GM10847 (cell line): ENCODE data around the gene ZMYND8.

ENCODE experiments used
- POLR2A ChIP-seq: IDR thresholded peaks from 2 replicates; pipeline ENCODE4 v1.6.1; 2011; ENCODE audit not compliant: insufficient read length; ENCODE audit errors: extremely low read depth

Gene ZMYND8

DNA sequence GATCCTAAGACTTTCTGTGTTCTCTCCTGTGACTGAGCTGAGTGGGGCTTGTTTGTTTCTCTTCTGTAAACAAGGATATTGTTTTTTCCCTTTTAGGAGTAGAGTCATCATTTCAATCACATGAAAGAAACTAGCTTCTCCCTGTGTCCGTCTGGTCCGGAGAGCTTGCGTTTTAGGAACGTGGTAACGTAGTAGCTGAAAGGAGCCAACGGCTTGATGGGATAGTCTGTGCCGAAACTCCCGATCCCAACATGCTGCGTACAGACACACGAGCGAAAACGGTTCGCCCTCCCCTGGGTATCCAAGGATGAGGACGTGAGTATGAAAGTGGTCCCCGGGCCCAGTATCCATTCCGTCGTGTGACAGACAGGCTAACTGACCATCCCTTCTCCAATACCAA lies 146.5 kb downstream of the ZMYND8 start:
- no peak for TF ChIP-seq POLR2A

DNA sequence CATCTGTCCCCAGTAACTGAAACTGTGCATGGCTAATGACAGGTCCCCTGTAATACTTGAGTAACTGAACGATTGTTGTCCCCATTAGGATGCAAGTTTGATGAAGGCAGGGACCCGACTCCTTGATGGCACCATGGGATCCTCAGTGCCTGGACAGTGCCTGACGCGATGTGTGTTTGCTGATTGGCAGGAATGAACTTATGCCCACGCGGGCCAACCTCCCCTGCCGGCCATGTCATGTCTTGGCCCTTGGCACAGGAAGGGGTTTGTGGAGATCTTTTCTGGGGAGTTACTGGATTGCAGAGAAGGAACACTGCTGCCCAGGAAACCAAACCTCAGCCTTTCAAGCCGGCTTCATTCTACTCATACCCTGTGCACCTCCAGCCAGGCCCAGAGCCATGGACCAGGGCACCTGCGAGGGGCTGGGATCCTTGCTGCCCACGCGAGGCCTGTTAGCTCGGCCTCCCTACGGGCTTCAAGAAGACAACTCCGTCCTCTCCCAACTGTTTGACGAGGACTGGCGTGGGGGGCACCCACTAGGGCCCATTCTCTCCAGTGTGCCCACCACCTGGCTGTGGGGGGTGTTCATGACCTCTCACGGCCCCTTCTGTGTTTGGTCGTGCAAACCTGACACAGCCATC lies 147.8 kb downstream of the ZMYND8 start:
- TF ChIP-seq POLR2A: no peak

DNA sequence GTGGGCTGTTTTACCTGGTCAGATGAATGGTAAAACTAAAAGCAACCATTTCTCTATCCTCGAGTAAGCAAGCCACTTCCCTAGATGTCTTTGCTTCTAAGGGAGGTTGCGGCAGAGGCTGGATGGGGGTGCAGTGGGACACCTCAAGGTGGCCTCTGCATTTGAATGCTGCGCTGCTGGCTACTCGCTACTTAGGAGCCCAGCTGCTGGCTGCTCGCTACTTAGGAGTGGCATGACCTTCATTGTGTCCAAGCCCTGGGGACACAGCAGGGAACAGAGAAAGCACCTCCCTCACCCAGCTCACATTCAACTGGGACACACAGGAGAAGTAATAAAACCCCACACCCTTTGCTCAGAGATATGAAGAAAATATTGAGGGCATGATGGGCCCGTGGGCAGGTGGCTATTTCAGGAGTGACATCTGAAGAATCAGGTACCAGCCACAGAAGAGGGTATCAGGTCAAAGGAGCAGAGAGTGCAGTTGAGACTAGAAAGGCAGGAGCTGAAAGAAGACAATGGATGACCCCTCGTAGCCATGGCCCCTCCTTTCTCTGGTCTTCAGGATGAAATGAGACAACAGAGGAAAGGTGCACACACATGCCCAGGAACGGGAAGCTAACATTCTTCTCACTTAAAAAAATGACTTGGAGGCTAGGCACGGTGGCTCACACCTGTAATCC lies 149.4 kb downstream of the ZMYND8 start:
- no peak for TF ChIP-seq POLR2A

DNA sequence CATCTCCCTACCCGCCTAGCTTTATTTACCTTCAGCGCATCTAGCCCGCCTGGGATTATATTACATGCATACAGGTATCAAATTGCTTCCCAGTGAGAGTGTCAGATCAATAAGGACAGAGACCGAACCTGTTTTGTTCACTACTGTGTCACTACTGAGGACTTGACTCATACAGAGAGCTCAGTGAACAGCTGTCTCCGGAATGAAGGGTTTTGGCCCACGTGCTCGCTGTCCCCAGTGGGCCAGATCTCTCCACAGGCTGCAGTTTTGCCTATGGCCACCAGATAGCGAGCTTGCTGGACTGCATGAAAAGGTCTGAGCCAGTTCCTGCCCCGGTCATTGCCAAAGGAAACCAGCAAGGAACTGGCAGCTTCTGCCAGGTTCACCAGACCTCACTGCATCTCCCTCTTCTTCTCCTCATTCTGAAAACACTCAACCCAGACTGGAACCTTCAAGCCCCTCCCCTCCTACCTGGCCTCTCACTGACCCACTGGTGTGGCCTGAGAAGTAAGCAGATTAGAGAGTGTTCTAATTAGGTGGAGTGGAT lies 150.8 kb downstream of the ZMYND8 start:
- TF ChIP-seq POLR2A: no peak

DNA sequence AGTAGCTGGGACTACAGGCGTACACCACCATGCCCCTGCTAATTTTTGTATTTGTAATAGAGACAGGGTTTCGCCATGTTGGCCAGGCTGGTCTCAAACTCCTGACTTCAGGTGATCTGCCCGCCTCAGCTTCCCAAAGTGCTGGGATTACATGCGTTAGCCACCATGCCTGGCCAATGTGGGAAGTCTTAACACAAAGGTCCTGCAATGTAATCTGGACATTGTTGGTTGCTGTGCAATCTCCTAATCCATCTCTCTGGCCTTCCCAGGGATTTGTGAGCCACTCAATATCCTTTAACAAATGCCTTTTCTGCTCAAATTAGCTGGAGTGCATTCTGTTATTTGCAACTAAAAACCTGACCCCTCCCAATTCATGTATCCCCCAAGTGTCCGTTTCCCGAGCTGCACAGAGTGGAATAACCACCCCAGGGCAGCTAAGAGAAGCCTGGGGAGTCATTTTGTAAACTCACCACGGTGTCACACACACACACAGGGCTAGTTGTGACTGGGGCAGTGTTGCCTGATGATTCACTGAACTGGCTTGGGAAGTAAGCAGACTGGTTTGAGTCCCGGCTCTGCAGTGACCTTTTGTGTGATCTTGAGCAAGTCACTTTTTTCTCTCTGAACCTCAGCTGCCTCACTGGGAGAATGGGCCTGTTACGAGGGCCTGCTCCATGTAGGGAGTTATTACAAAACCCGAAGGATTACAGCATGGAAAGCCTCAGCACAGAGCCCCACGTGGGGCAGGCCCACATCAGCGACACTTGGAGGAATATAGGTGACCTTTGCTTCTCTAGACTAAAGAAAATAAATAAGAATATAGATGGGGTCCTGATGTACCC lies 152.3 kb downstream of the ZMYND8 start:
- no peak for TF ChIP-seq POLR2A

DNA sequence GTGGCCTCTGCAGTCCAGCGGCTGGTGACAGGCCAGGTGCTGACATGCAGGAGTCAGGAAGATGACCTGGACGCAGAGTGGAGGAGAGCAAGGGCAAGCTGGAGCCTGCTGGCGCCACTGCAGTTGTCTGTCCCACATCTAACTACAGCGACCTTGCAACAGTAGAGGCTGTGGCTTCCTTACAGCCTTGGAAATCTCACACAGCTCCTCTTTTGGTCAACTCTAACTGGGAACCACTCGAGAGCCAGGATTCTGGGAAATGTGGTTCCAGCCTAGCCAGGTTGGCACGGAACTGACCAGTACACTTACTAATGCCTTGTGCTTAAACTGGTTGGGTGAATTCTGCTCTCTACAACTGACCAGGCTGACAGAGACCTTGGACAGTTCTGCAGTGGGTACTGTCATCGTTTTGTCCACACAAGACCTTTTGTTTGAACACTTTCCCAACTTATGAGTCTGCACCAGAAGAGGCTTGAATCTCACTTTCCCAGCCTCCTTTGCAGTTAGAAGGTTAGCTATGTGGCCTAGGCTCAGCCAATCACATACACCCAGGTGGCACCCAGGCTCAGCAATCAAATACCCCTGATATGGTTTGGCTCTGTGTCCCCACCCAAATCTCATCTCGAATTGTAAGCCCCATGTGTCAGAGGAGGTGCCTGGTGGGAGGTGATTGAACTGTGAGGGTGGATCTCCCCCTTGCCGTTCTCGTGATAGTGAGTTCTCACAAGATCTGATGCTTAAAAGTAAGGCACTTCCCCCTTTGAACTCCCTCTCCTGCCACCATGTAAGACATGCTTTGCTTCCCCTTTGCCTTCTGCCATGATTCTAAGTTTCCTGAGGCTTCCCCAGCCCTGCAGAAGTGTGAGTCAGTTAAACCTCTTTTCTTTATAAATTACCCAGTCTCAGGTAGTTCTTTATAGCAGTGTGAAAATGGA lies 153.5 kb downstream of the ZMYND8 start:
- no peak for TF ChIP-seq POLR2A

DNA sequence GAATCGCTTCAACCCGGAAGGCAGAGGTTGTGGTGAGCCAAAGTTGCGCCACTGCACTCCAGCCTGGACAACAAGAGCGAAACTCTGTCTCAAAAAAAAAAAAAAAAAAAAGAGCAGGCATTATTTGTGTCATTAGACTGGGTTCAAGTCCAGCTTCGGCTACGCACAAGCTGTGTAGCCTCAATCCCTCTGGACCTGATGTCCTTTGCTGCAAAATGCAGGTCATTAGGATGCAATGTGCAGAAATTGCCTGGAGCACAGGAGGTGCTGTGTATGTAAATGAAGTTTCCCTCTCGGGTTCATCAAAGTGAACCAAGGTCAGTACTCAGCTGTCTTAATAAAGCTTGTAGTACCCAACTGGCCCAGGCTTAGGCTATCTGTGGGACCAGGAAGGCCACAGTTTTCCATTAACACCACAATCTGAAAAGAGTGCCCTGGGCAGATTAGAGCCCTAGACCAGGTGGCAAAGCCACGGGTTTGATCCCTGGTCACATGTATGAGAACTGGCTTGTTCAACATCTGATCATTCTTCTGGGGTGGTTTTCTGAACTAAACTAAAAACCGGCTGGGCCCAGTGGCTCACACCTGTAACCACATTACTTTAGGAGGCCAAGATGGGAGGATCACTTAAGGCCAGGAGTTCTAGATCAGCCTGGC lies 155.3 kb downstream of the ZMYND8 start:
- TF ChIP-seq POLR2A: no peak

DNA sequence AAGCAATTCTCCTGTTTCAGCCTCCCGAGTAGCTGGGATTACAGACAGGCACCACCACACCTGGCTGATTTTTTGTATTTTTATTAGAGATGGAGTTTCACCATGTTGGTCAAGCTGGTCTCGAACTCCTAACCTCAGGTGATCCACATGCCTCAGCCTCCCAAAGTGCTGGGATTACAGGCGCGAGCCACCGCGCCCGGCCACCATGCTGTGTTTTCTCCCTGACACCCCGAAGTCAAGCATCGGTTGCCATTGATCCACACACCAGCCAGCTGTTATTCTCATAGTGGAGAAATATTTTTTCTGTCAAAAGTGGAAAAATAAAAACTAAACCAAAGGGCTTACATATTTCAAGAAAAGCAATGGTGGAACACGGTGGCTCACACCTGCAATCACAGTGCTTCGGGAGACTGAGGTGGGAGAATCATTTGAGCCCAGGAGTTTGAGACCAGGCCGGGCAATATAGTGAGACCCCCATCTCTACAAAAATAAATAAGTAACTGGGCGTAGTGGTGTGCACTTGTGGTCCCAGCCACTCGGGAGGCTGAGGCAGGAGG lies 157.4 kb downstream of the ZMYND8 start:
- TF ChIP-seq POLR2A: no peak

DNA sequence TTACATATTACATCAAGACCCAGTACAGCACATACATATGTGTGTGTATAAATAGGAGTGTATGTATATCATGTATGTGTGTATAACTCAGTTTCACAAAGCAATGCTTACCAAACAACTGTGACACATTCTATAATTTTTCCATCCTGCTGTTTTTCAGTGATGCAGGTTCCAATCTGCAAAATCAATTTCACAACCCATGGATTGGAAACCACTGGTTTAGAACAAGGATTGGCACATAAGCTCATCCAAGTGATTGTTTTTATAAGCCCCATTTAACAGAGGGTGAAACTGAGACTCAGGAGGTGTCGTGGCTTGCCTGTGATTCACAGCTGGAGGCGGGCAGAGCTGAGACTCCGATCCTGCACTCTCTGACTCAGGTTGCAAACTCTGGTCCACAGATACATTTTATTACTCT lies 158.2 kb downstream of the ZMYND8 start:
- no peak for TF ChIP-seq POLR2A

DNA sequence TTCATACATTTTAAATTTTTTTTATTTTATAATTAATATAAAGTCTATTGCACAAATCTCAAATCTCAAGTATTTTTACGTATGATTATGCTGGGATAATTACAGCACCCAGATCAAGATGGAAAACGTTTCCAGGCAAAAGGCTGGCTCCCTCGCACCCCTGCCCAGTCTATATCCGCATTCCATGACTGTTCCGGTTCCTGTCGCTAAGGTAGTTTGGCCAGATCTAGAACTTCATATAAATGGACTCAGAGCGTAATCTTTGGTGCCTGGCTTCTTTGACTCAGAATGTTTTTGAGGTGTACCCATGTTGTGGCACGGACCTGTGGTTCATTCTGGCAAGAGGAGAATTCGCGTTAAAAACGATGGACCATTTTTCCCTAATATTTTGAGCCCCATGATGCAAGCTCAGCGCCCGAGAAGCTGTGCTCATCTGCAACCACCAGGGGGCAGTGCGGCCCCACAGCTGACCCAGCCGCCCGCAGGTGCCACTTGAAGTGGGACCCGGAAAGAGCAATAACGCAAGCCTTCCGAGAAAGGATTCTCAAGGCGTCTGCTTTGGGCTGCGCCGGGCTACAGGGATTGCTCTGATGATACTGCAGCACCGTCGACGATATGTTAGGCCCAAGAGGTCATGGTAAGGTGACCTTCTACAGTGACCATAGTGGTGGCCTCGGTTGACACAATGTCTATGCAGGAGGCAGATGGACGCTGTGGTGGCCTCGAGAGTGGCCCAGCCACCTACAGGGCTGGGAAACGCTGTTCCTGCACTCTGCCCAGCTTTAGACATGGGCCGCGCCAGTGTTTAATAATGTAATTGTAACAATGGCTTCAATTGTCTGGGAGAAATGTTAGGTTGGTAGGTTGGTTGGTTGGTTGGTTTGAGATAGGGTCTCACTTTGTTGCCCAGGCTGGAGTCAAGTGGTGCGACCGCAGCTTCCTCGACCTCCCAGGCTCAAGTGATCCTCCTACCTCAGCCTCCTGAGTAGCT lies 160.1 kb downstream of the ZMYND8 start:
- no peak for TF ChIP-seq POLR2A

DNA sequence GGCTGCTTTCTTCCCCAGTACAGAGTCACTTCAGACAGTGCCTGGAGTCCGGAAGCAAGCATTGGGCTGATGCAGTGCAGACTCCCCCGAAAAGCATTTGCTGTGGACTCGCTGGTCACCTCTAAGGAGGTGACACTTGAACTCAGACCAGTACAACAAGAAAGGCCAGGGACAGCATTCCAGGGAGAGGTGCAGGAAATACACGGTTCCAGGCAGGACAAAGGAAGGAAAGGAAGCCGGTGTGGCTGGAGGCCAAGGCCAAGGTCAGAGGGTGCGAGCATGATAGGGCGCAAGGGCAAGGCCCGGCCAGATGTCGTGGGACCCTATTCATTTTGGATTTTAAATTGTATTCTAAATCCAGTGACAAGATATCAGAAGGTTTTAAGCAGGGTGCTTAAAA lies 160.9 kb downstream of the ZMYND8 start:
- no peak for TF ChIP-seq POLR2A

DNA sequence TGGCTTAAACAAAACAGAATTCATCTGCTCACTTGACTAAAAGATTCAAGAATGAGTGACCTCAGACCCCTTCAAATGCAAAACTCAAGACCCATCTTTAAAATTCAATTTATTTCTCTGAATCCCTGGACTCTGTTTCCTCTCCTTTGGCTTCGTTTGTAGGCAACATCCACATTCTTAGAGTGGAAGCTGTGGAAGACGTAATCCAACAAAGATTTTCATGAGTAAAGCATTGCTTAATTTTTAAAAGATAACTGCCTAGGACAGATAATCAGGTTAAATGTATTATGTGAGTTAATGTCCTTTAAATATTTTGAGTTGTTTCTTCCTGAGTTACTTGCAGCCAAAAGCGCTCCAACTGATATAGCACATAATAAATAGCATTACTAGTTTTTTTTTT lies 164.5 kb downstream of the ZMYND8 start:
- TF ChIP-seq POLR2A: no peak
